H9 (cell line): ENCODE measurements around the gene ZNF345. TPM values are rescaled to one million over a fixed set of nuclear protein-coding genes. Genes with fewer than 3 reads are reported as not detected.

Experiments used
- DNase-seq: peaks from one replicate; pipeline ENCODE4 v3.0.0-alpha.2; 2017
- H2AFZ ChIP-seq: one replicate; pipeline ENCODE4 v1.6.1; 2013; ENCODE audit warnings: mild to moderate bottlenecking, low read length, control low read depth, moderate library complexity
- H2AK5ac ChIP-seq: 2 replicates; pipeline ENCODE4 v1.6.1; 2013; ENCODE audit warnings: low read length, control low read depth, mixed read lengths; ENCODE audit not compliant: insufficient read length
- H2BK120ac ChIP-seq: one replicate; pipeline ENCODE4 v1.6.1; 2013; ENCODE audit warnings: low read depth, mild to moderate bottlenecking, low read length, control low read depth, inconsistent platforms; ENCODE audit not compliant: poor library complexity, severe bottlenecking
- H2BK12ac ChIP-seq: 2 replicates; pipeline ENCODE4 v1.6.1; 2013; ENCODE audit warnings: low read length, control low read depth, mixed read lengths, low read depth; ENCODE audit not compliant: insufficient read length
- H2BK15ac ChIP-seq: 2 replicates; pipeline ENCODE4 v1.6.1; 2013; ENCODE audit warnings: low read depth, low read length, control low read depth
- H2BK20ac ChIP-seq: one replicate; pipeline ENCODE4 v1.6.1; 2013; ENCODE audit warnings: low read depth, mild to moderate bottlenecking, low read length, control low read depth, inconsistent platforms; ENCODE audit not compliant: poor library complexity, severe bottlenecking
- H2BK5ac ChIP-seq: 2 replicates; pipeline ENCODE4 v1.6.1; 2013; ENCODE audit warnings: low read length, control low read depth, mixed read lengths; ENCODE audit not compliant: insufficient read length
- H3K14ac ChIP-seq: 2 replicates; pipeline ENCODE4 v1.6.1; 2013; ENCODE audit warnings: low read length, control low read depth; ENCODE audit not compliant: insufficient read depth
- H3K18ac ChIP-seq: 2 replicates; pipeline ENCODE4 v1.6.1; 2013; ENCODE audit warnings: low read depth, mild to moderate bottlenecking, mixed read lengths, low read length, control low read depth; ENCODE audit not compliant: insufficient read length
- H3K23ac ChIP-seq: 2 replicates; pipeline ENCODE4 v1.6.1; 2013; ENCODE audit warnings: low read length, control low read depth, mixed read lengths, low read depth; ENCODE audit not compliant: insufficient read length
- H3K23me2 ChIP-seq: 2 replicates; pipeline ENCODE4 v1.6.1; 2013; ENCODE audit warnings: low read depth, mild to moderate bottlenecking, mixed read lengths, low read length, control low read depth; ENCODE audit not compliant: insufficient read length, poor library complexity, severe bottlenecking
- H3K27ac ChIP-seq: 2 replicates; pipeline ENCODE4 v1.5.1; 2013; ENCODE audit warnings: low read length, control low read depth, mixed read lengths, low read depth; ENCODE audit not compliant: insufficient read length
- H3K27me3 ChIP-seq: 2 replicates; pipeline ENCODE4 v1.6.1; 2013; ENCODE audit warnings: low read length, control low read depth, inconsistent platforms; ENCODE audit not compliant: insufficient read depth
- H3K4ac ChIP-seq: 2 replicates; pipeline ENCODE4 v1.6.1; 2013; ENCODE audit warnings: low read depth, mild to moderate bottlenecking, control low read depth, inconsistent platforms, low read length, moderate library complexity
- H3K4me1 ChIP-seq: 2 replicates; pipeline ENCODE4 v1.6.1; 2013; ENCODE audit warnings: low read length, control low read depth, inconsistent platforms; ENCODE audit not compliant: insufficient read depth
- H3K4me2 ChIP-seq: 2 replicates; pipeline ENCODE4 v1.6.1; 2013; ENCODE audit warnings: low read length, control low read depth, mixed read lengths; ENCODE audit not compliant: insufficient read length, insufficient read depth
- H3K56ac ChIP-seq: 2 replicates; pipeline ENCODE4 v1.6.1; 2013; ENCODE audit warnings: low read depth, mild to moderate bottlenecking, mixed read lengths, low read length, control low read depth; ENCODE audit not compliant: insufficient read length
- H3K79me1 ChIP-seq: 2 replicates; pipeline ENCODE4 v1.6.1; 2013; ENCODE audit warnings: low read depth, mild to moderate bottlenecking, moderate library complexity, low read length, control low read depth, inconsistent platforms; ENCODE audit not compliant: insufficient read depth, poor library complexity, severe bottlenecking
- H3K79me2 ChIP-seq: 2 replicates; pipeline ENCODE4 v1.6.1; 2013; ENCODE audit warnings: low read length, control low read depth, inconsistent platforms; ENCODE audit not compliant: insufficient read depth
- H3K9ac ChIP-seq: 2 replicates; pipeline ENCODE4 v1.6.1; 2013; ENCODE audit warnings: low read length, control low read depth, mixed read lengths; ENCODE audit not compliant: insufficient read length; ENCODE audit errors: extremely low read depth
- H3K9me3 ChIP-seq: one replicate; pipeline ENCODE4 v1.6.1; 2013; ENCODE audit warnings: low read depth, low read length, inconsistent platforms; ENCODE audit not compliant: control insufficient read depth
- H3T11ph ChIP-seq: one replicate; pipeline ENCODE4 v1.6.1; 2013; ENCODE audit warnings: mild to moderate bottlenecking, low read length, control low read depth, inconsistent platforms
- H4K20me1 ChIP-seq: one replicate; pipeline ENCODE4 v1.6.1; 2013; ENCODE audit not compliant: control insufficient read depth, insufficient read length, insufficient read depth
- H4K5ac ChIP-seq: 2 replicates; pipeline ENCODE4 v1.6.1; 2013; ENCODE audit warnings: low read depth, mild to moderate bottlenecking, mixed read lengths, low read length, control low read depth; ENCODE audit not compliant: insufficient read length
- H4K8ac ChIP-seq: replicated peaks from 2 replicates; pipeline ENCODE4 v1.6.1; 2013; ENCODE audit warnings: low read length, control low read depth, mixed read lengths, low read depth; ENCODE audit not compliant: insufficient read length
- H4K91ac ChIP-seq: 2 replicates; pipeline ENCODE4 v1.6.1; 2013; ENCODE audit warnings: low read depth, mild to moderate bottlenecking, moderate library complexity, mixed read lengths, low read length, control low read depth; ENCODE audit not compliant: insufficient read length
- H3K27ac Mint-ChIP-seq, 3 experiments: 2 replicates in 2 of 3; 3 replicates in 1 of 3; pipeline ENCODE4 v1.8.0; 2020 to 2021; ENCODE audit warnings: mixed read lengths in 3 of 3, mild to moderate bottlenecking in 1 of 3, moderate library complexity in 1 of 3
- H3K27me3 Mint-ChIP-seq: 2 replicates; pipeline ENCODE4 v1.8.0; 2021; ENCODE audit warnings: low read depth, mild to moderate bottlenecking, moderate library complexity, mixed read lengths
- H3K36me3 Mint-ChIP-seq, 3 experiments: 2 replicates in 2 of 3; 3 replicates in 1 of 3; pipeline ENCODE4 v1.8.0; 2020 to 2021; ENCODE audit warnings: low read depth in 3 of 3, mixed read lengths in 3 of 3; ENCODE audit not compliant: insufficient read depth in 1 of 3
- H3K4me1 Mint-ChIP-seq, 2 experiments: 2 replicates each; pipeline ENCODE4 v1.8.0; 2020; ENCODE audit warnings: mixed read lengths in 2 of 2
- H3K4me3 Mint-ChIP-seq, 2 experiments: 2 replicates in 1 of 2; 3 replicates in 1 of 2; pipeline ENCODE4 v1.8.0; 2020 to 2021; ENCODE audit warnings: mild to moderate bottlenecking in 2 of 2, mixed read lengths in 2 of 2, moderate library complexity in 1 of 2
- H3K9me3 Mint-ChIP-seq, 2 experiments: 2 replicates in 1 of 2; 3 replicates in 1 of 2; pipeline ENCODE4 v1.8.0; 2020; ENCODE audit warnings: mild to moderate bottlenecking in 2 of 2, mixed read lengths in 2 of 2, moderate library complexity in 1 of 2
- WGBS: extraction: QIAGEN DNeasy Blood & Tissue Kit; methylation state at CpG from one replicate; pipeline ENCODE4 v1.1.7; 2013; ENCODE audit warnings: missing lambda C conversion rate, low lambda C conversion rate, mixed read lengths; ENCODE audit not compliant: insufficient read length; ENCODE audit errors: extremely low coverage; 5-methylcytosine and 5-hydroxymethylcytosine counted together
- total RNA-seq: library from RNA; stranded (reverse); gene quantifications from 2 replicates; pipeline ENCODE4 v1.2.1, GENCODE V29; 2021
- TF ChIP-seq, protein P1 (sequence below): fragments of 200-600 bp; sonication (generic); conservative IDR thresholded peaks from 3 replicates; pipeline ENCODE4 v1.8.0; 2021; ENCODE audit warnings: antibody characterized with exemption, mild to moderate bottlenecking

The ZNF345 gene
- total RNA-seq, 1 experiment from 2014 or later = 6.0 TPM

DNA sequence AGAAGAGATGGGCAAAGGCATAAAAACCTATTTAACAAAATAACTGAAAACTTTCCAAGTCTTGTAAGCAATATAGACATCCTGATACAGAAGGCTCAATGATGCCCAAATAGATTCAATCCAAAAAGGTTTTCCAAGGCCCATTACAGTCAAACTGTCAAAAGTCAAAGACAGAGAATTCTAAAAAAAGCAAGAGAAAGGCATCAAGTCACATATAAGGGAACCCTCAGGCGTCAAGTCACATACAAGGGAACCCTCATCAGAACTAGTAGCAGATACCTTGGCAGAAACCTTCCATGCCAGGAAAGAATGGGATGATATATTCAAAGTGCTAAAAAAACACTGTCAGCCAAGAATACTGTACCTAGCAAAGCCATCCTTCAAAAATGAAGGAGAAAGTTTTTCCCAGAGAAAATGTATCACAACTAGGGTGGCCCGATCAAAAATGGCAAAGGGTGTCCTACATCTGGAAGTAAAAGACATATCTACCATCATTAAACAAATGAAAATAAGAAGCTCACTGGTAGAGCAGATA is 44.2 kb downstream of the ZNF345 start:
- Mint-ChIP-seq H3K27me3 (peaks cover 1% of the 10 kb centered on the region), H3K9me3 (peaks cover 88 to 96% of the 10 kb centered on the region in 2 experiments), H3K36me3 (peaks cover 64 to 93% (median 92%) of the 10 kb centered on the region in 3 experiments), H3K27ac (no peak overlapping the region), H3K4me1 (no peaks in the 10 kb centered on the region), H3K4me3 (no peak overlapping the region)
- H3K79me1 ChIP-seq = no peaks in the 10 kb centered on the region
- H2AK5ac ChIP-seq = no peak overlapping the region
- H3K27ac ChIP-seq = no peak overlapping the region
- H3K27me3 ChIP-seq = no peaks in the 10 kb centered on the region
- H2BK12ac ChIP-seq = no peak overlapping the region
- H3K9ac ChIP-seq = no peak overlapping the region
- no peak overlapping the region for H3K4me2 ChIP-seq
- no peaks in the 10 kb centered on the region for H4K20me1 ChIP-seq
- WGBS = no CpG with 5 or more reads among the region's 2 CpGs
- H3K79me2 ChIP-seq = no peaks in the 10 kb centered on the region
- no peaks in the 10 kb centered on the region for H3K23me2 ChIP-seq
- no peak overlapping the region for H2AFZ ChIP-seq
- H2BK20ac ChIP-seq = no peak overlapping the region
- H3K4me1 ChIP-seq = no peaks in the 10 kb centered on the region
- H4K91ac ChIP-seq = no peak overlapping the region
- H2BK5ac ChIP-seq = no peak overlapping the region
- no peak overlapping the region for H3K23ac ChIP-seq
- no peak overlapping the region for H4K8ac ChIP-seq
- H3T11ph ChIP-seq = no peak overlapping the region
- H4K5ac ChIP-seq = no peak overlapping the region
- H3K18ac ChIP-seq = no peak overlapping the region
- no peak overlapping the region for H3K14ac ChIP-seq
- no peak for DNase-seq
- peaks cover 80% of the 10 kb centered on the region for H3K9me3 ChIP-seq
- H3K56ac ChIP-seq = no peak overlapping the region
- H3K4ac ChIP-seq = no peak overlapping the region
- TF ChIP-seq, protein P1, sequence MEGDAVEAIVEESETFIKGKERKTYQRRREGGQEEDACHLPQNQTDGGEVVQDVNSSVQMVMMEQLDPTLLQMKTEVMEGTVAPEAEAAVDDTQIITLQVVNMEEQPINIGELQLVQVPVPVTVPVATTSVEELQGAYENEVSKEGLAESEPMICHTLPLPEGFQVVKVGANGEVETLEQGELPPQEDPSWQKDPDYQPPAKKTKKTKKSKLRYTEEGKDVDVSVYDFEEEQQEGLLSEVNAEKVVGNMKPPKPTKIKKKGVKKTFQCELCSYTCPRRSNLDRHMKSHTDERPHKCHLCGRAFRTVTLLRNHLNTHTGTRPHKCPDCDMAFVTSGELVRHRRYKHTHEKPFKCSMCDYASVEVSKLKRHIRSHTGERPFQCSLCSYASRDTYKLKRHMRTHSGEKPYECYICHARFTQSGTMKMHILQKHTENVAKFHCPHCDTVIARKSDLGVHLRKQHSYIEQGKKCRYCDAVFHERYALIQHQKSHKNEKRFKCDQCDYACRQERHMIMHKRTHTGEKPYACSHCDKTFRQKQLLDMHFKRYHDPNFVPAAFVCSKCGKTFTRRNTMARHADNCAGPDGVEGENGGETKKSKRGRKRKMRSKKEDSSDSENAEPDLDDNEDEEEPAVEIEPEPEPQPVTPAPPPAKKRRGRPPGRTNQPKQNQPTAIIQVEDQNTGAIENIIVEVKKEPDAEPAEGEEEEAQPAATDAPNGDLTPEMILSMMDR = no peak
- no peak overlapping the region for H2BK120ac ChIP-seq
- no peak overlapping the region for H2BK15ac ChIP-seq
